HUES64 (cell line): ENCODE measurements around the gene ENOX1.

ENCODE experiments used
- H3K27ac ChIP-seq: 2 replicates; pipeline ENCODE4 v1.7.0; 2013; ENCODE audit warnings: low read depth, low read length, inconsistent platforms
- H3K27me3 ChIP-seq: 2 replicates; pipeline ENCODE4 v1.6.1; 2013; ENCODE audit warnings: mild to moderate bottlenecking, low read length; ENCODE audit not compliant: insufficient read depth
- H3K36me3 ChIP-seq: 2 replicates; pipeline ENCODE4 v1.6.1; 2013; ENCODE audit warnings: mild to moderate bottlenecking, low read length; ENCODE audit not compliant: insufficient read depth
- H3K4me1 ChIP-seq: 2 replicates; pipeline ENCODE4 v1.6.1; 2013; ENCODE audit warnings: mild to moderate bottlenecking, low read length, moderate library complexity; ENCODE audit not compliant: insufficient read depth
- H3K4me3 ChIP-seq: 2 replicates; pipeline ENCODE4 v1.5.1; 2013; ENCODE audit warnings: mild to moderate bottlenecking, low read length, moderate library complexity
- H3K9ac ChIP-seq: 2 replicates; pipeline ENCODE4 v1.6.1; 2013; ENCODE audit warnings: mild to moderate bottlenecking, low read depth, low read length
- H3K9me3 ChIP-seq: 2 replicates; pipeline ENCODE4 v1.6.1; 2013; ENCODE audit warnings: low read depth, low read length; ENCODE audit not compliant: insufficient read depth
- WGBS: fragments of 150-250, 120-280 bp; methylation state at CpG from one replicate; pipeline ENCODE4 v1.1.7; 2013; ENCODE audit warnings: missing lambda C conversion rate; 5-methylcytosine and 5-hydroxymethylcytosine counted together

Gene ENOX1

GRCh38 chr13:43652760-43653159 is 134.0 kb downstream of the ENOX1 start:
- no peaks in the 10 kb centered on the region for H3K27me3 ChIP-seq
- WGBS = 88% methylated on average over 3 of the region's 3 CpGs
- H3K27ac ChIP-seq = no peak overlapping the region
- H3K9me3 ChIP-seq = no peaks in the 10 kb centered on the region
- no peaks in the 10 kb centered on the region for H3K36me3 ChIP-seq
- H3K4me3 ChIP-seq = no peak overlapping the region
- H3K4me1 ChIP-seq = no peaks in the 10 kb centered on the region
- H3K9ac ChIP-seq = no peak overlapping the region

- Histone ChIP-seq H3K9ac (no peak overlapping the region), H3K4me1 (no peaks in the 10 kb centered on the region), H3K4me3 (no peak overlapping the region), H3K36me3 (no peaks in the 10 kb centered on the region), H3K9me3 (no peaks in the 10 kb centered on the region), H3K27me3 (no peaks in the 10 kb centered on the region), H3K27ac (no peak overlapping the region)
- 94% methylated on average over 4 of the region's 4 CpGs for WGBS
These were observed 135.9 kb downstream of the ENOX1 start for GRCh38 chr13:43650882-43651281.

- 92% methylated on average over 4 of the region's 5 CpGs for WGBS
- no peaks in the 10 kb centered on the region for H3K36me3 ChIP-seq
- no peaks in the 10 kb centered on the region for H3K9me3 ChIP-seq
- no peaks in the 10 kb centered on the region for H3K27me3 ChIP-seq
- H3K4me1 ChIP-seq = no peaks in the 10 kb centered on the region
- H3K27ac ChIP-seq = no peak overlapping the region
- no peak overlapping the region for H3K4me3 ChIP-seq
- no peak overlapping the region for H3K9ac ChIP-seq
These were observed 138.0 kb downstream of the ENOX1 start for GRCh38 chr13:43648733-43649132.

GRCh38 chr13:43647471-43647870 is 139.3 kb downstream of the ENOX1 start:
- no peaks in the 10 kb centered on the region for H3K4me1 ChIP-seq
- 88% methylated on average over 1 of the region's 2 CpGs for WGBS
- no peak overlapping the region for H3K9ac ChIP-seq
- H3K4me3 ChIP-seq = no peak overlapping the region
- H3K36me3 ChIP-seq = no peaks in the 10 kb centered on the region
- no peak overlapping the region for H3K27ac ChIP-seq
- H3K9me3 ChIP-seq = no peaks in the 10 kb centered on the region
- H3K27me3 ChIP-seq = no peaks in the 10 kb centered on the region

- Histone ChIP-seq H3K9me3 (no peaks in the 10 kb centered on the region), H3K27me3 (no peaks in the 10 kb centered on the region), H3K36me3 (no peaks in the 10 kb centered on the region), H3K9ac (no peak overlapping the region), H3K27ac (no peak overlapping the region), H3K4me1 (no peaks in the 10 kb centered on the region), H3K4me3 (no peak overlapping the region)
- 100% methylated on average over 1 of the region's 1 CpG for WGBS
These were observed 146.3 kb downstream of the ENOX1 start for GRCh38 chr13:43640476-43640875.

- WGBS = 92% methylated on average over 3 of the region's 3 CpGs
- Histone ChIP-seq H3K4me1 (no peaks in the 10 kb centered on the region), H3K9me3 (no peaks in the 10 kb centered on the region), H3K36me3 (no peaks in the 10 kb centered on the region), H3K9ac (no peak overlapping the region), H3K27me3 (no peaks in the 10 kb centered on the region), H3K4me3 (no peak overlapping the region), H3K27ac (no peak overlapping the region)
These were observed 155.7 kb downstream of the ENOX1 start for GRCh38 chr13:43631106-43631505.

- Histone ChIP-seq H3K36me3 (no peaks in the 10 kb centered on the region), H3K9me3 (no peaks in the 10 kb centered on the region), H3K9ac (no peak overlapping the region), H3K27me3 (no peaks in the 10 kb centered on the region), H3K4me1 (no peaks in the 10 kb centered on the region), H3K27ac (no peak overlapping the region), H3K4me3 (no peak overlapping the region)
- WGBS = 100% methylated on average over 1 of the region's 3 CpGs
These were observed 156.9 kb downstream of the ENOX1 start for GRCh38 chr13:43629691-43630480.

- H3K36me3 ChIP-seq = no peaks in the 10 kb centered on the region
- no peaks in the 10 kb centered on the region for H3K27me3 ChIP-seq
- H3K4me3 ChIP-seq = no peak overlapping the region
- H3K27ac ChIP-seq = no peak overlapping the region
- 100% methylated on average over 2 of the region's 2 CpGs for WGBS
- H3K9ac ChIP-seq = no peak overlapping the region
- no peaks in the 10 kb centered on the region for H3K9me3 ChIP-seq
- no peaks in the 10 kb centered on the region for H3K4me1 ChIP-seq
These were observed 159.8 kb downstream of the ENOX1 start for GRCh38 chr13:43626994-43627393.

- Histone ChIP-seq H3K4me3 (no peak overlapping the region), H3K9me3 (peaks cover 5% of the 10 kb centered on the region; the same call in 1 of the 2 replicates), H3K27me3 (no peaks in the 10 kb centered on the region), H3K27ac (no peak overlapping the region), H3K9ac (no peak overlapping the region), H3K36me3 (no peaks in the 10 kb centered on the region), H3K4me1 (no peaks in the 10 kb centered on the region)
These were observed 172.7 kb downstream of the ENOX1 start for GRCh38 chr13:43614063-43614462.

GRCh38 chr13:43611281-43612273 is 175.2 kb downstream of the ENOX1 start:
- H3K9me3 ChIP-seq = no peaks in the 10 kb centered on the region
- no peak overlapping the region for H3K27ac ChIP-seq
- WGBS = 95% methylated on average over 3 of the region's 3 CpGs
- H3K4me3 ChIP-seq = no peak overlapping the region
- no peaks in the 10 kb centered on the region for H3K36me3 ChIP-seq
- H3K9ac ChIP-seq = no peak overlapping the region
- H3K4me1 ChIP-seq = no peaks in the 10 kb centered on the region
- H3K27me3 ChIP-seq = no peaks in the 10 kb centered on the region

- Histone ChIP-seq H3K27ac (no peak overlapping the region), H3K4me1 (no peaks in the 10 kb centered on the region), H3K27me3 (no peaks in the 10 kb centered on the region), H3K4me3 (no peak overlapping the region), H3K36me3 (no peaks in the 10 kb centered on the region), H3K9ac (no peak overlapping the region), H3K9me3 (peaks cover 12% of the 10 kb centered on the region; the same call in 1 of the 2 replicates)
- 90% methylated on average over 6 of the region's 6 CpGs for WGBS
These were observed 178.2 kb downstream of the ENOX1 start for GRCh38 chr13:43608400-43609137.
